GM10847 (cell line): ENCODE measurements around the gene FRAT1.
A peak's percentile ranks its signal among the peaks of the same experiment; 100 is the strongest.

Source experiments
- POLR2A ChIP-seq: IDR thresholded peaks from 2 replicates; pipeline ENCODE4 v1.6.1; 2011; ENCODE audit not compliant: insufficient read length; ENCODE audit errors: extremely low read depth

Gene FRAT1, protein sequence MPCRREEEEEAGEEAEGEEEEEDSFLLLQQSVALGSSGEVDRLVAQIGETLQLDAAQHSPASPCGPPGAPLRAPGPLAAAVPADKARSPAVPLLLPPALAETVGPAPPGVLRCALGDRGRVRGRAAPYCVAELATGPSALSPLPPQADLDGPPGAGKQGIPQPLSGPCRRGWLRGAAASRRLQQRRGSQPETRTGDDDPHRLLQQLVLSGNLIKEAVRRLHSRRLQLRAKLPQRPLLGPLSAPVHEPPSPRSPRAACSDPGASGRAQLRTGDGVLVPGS

DNA sequence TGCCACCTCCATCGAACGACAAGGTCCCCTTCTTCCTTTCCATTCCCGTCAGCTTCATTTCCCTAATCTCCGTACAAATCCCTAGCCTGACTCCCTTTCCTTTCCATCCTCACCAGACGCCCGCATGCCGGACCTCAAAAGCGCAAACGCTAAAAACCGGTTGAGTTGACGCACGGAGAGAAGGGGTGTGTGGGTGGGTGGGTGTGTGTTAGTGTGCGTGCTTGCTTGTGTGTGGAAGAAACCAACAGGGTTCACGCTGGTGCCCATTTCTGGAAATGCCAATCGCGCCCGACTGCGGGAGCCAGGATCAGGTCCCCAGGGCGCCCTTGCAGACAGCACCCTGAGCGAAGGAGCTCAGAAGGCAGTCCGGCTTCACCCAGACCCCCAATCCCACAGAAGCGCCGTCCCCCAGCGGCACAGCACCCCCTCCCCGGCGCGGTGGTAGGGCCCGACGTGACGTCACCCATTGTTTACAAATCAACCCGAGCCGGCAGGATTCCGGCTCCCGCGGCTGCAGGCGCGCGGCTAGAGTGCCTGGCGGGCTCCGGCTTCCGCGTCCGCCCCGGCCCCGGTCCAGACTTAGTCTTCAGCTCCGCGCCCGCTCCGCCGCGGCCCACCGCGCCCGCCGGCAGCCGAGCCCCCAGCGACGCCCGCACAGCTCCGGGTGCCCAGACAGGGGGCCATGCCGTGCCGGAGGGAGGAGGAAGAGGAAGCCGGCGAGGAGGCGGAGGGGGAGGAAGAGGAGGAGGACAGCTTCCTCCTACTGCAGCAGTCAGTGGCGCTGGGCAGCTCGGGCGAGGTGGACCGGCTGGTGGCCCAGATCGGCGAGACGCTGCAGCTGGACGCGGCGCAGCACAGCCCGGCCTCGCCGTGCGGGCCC, at the start of gene FRAT1:
FRAT1 (plus strand) TSS at position 500 of the 880 bp plus-strand sequence; CDS start at position 683, 183 bp downstream.
- peak; percentile 38 for TF ChIP-seq POLR2A

DNA sequence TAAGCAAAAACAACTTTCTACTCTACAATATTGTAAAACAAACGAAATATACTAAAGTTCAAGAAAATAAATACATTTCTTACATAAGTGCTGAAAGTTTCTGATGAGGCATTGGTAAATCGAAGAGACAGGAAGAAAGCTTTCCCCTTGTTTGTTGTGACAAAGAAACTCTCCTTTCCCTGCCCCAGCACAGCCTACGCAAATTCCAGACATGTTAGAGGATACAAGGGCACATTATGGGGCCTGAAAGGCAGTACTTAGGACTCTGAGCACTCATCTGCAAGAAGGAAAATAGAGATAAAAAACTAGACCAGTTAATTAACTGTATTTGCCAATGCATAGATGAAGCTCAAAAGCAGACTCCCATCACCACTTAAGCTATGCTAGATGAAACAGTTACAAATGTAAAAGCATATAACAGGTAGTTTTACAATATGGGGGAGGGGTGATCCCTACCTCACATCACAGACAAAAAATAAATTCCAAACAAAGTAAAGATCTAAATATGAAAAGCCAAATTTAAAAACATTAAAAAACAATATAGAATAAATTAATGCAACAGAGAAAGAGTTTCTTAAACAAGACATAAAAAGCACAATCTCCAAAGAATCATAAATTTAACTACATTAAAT, 48.4 kb upstream of the FRAT1 start:
- TF ChIP-seq POLR2A = no peak

DNA sequence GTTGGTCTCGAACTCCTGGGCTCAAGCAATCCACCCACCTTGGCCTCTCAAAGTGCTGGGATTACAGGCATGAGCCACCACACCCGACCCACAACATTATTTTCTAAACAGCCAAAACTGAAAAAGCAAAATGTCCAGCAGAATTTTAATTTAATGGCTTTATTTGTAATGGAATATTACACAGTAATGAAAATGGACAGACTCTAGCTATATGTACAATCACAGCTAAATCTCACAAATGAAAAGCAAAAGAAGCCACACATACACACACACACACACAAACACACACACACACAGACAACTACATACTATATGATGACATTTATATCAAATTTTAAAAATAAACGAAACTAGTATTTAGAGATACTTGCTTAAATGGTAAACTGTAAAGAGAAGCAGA, 45.4 kb upstream of the FRAT1 start:
- no peak for TF ChIP-seq POLR2A

DNA sequence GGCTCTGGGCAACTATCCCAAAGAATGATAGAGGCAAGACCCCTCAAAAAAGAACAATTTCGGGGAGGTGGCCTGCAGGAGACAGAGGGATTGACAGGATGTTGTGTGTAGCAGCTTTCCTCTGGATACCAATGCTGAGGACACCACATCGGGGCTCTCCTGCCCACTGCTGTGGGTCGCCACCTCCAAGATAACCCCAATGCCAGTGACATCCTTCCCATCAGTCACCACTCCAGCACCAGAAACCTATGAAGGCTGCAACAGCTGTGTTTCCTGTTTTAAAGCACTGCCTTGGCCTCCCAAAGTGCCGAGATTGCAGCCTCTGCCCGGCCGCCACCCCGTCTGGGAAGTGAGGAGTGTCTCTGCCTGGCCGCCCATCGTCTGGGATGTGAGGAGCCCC, 44.2 kb upstream of the FRAT1 start:
- TF ChIP-seq POLR2A = no peak

DNA sequence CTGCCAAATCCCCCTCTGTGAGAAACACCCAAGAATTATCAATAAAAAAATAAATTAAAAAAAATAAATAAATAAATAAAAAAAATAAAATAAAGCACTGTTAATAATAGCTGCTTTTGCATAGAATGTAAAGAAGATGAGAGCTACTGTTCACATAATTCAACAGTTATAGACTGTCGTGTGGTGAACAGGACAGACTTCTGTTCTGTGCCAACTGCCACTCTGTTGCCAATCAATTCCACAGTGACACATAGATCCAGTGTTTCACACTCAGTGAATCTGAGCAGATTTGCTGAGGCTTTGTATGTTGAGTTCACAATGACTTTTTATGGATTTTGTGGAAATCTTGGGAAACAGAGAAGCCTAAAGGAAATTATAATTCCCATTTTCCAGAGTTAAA, 41.5 kb upstream of the FRAT1 start:
- TF ChIP-seq POLR2A = no peak

DNA sequence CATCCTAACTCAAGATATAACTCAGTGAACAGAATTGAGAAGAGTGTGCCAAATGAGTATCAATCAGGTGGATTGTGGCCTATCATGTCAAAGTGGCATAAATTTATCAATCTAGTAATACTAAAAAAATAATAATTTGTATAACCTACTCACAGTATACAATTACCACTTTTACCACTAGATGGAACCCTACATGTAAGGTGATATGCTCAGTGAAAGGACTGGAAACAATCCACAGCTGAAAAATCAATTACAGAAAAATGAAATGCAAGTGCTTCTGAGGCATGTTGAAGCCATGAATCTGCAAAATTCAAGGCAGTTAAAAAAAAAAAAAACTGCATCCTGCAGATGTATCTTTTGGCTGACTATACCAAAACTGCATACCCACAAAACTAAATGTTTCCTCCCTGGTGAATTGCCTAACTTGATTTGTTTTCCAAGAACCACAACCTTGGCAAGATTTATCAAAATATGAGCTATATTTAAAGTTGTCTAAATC, 40.5 kb upstream of the FRAT1 start:
- TF ChIP-seq POLR2A = no peak

DNA sequence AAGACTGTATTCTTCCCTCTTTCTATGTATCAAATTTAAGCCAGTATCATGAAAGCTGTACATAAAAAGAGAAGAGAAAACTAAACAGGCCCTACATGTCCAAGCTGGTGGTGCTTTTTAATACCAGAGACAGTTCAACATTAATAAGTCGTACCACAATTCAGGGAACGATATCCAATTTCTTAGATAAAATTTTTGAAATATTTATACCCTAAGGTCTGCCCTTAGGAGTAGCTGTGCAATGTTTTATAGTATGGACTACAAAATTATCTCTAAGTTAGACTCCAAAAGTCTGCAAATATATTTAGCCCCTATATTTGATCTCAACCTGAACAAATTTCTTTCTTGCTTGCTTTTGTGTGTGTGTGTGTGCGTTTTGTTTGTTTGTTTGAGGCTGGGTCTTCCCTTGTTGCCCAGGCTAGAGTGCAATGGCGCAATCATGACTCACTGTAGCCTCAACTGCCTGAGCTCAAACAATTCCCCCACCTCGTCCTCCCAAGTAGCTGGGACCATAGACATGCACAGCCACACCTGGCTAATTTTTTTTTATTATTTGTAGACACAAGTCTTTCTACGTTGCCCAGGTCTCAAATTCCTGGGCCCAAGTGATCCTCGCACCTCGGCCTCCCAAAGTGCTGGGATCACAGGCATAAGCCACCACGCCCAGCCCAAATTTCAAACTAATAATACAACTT, 39.8 kb upstream of the FRAT1 start:
- no peak for TF ChIP-seq POLR2A

DNA sequence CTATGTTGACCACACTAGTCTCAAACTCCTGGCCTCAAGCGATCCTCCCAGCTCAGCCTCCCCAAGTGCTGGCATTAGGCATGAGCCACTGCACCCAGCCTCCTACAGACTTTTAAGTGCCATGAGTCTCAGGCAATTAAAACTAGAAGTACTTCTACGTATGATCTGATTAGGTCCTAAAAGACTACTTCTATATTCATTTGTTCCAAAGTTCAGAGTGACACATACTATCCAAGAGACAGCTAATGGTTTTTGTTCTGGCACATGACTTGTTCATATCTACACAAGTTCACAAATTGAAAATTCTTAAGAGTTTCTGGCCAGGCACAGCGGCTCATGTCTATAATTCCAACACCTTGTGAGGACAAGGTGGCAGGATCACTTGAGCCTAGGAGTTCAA, 38.3 kb upstream of the FRAT1 start:
- no peak for TF ChIP-seq POLR2A

DNA sequence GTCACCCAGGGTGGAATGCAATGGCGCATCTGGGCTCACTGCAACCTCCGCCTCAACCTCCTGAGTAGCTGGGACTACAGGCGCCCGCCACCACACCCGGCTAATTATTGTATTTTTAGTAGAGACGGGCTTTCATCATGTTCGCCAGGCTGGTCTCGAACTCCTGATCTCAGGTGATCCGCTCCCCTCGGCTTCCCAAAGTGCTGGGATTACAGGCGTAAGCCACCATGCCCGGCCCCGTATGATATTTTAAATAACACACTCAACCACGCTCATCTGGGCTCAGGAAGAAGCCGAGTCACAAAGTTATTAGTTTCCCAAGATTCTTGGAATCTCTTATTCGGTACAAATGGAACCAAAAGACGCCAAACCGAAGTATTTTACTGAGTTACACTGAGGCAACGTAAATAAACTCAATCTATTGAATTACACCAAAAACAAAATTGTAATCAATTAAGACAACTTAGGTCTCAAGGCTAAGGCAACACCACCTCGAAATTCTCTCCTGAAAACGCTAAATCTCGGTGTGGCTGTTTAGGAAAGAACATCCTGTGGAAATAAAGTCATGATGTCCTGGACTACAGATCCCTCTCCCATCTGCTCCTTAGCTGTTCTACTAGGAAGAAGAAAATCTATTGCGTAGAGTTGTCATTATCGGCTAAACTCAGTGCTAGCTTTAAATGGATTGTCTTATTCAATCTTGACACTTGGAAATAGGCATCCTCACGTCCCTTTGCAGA, 27.5 kb upstream of the FRAT1 start:
- TF ChIP-seq POLR2A = no peak

DNA sequence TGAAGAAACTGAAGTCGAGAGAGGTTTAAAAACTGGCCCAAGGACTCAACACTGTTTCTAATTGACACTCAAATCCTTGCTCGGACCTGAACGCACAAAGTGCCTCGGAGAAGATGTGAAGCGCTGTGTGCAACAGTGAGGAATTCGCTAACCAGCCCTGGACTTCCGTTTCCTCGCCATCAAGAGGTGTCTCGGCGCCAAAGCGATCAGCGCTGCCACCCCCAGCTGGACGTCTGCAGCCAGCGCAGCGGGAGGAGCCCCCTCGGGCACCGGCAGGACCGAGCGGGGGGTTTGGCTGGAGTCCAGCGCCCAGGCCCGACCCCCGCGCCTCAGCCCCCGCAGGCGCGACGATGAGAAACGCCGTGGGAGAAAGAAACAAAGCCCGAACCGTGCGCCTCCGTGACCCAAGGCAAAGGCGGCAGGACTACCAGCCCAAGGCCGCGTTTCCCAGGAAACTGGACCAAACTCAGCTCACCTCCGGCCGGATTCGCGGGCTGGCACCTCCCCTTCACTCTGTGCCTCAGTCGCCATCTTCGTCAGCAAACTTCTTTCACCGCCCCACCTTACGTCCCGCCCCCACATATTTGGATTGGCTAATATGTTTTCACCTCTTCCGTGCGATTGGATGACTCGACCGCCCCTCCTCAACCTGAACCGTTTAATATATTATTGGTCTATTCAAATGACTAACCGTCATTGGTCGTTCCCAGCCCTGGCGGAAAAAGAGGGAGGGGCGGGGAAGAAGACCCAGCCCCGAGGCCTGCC, 26.8 kb upstream of the FRAT1 start, which contains the start of gene ARHGAP19:
ARHGAP19 (minus strand) TSS at position 541 of the 765 bp plus-strand sequence; CDS start at position 531, 10 bp downstream.
- TF ChIP-seq POLR2A = peak; percentile 55

DNA sequence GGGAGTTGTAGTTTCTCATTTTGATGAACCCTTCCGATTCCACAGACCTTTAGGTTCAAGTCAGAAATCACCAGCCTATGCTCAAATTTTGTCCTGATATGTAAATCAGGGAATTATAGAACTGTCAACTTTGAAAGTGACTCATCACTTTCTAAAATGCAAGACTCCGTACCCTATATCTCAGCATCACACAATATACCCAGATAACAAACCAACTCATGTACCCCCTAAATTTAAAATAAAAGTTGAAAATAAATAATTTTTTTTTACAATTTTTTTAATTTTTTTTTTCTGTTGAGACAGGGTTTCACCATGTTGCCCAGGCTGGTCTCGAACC, 26.2 kb upstream of the FRAT1 start:
- no peak for TF ChIP-seq POLR2A

DNA sequence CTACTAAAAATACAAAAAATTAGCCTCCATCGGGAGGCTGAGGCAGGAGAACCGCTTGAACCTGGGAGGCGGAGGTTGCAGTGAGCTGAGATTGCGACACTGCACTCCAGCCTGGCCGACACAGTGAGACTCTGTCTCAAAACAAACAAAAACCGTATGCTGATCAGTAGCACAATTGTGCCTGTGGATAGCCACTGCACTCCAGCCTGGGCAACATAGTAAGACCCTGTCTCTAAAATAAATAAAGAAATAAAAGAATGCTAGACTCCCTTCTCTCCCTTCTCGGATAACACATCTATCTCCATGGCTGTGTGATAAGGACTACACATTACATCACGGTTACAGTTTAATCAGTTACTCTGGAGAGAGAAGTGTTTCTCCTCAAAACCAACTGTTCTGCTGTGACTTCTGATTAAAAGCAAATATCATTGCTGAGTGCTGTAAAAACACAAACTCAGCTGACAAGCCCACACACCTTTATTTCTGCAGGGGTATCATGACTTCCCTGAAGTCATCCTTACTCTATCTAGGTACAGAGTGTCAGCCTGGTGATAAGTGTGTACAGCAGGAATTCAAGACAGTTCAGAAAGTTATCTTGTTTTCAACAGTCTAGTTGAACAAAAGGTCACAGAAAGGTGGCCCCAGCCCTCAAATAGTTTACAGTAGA, 21.4 kb upstream of the FRAT1 start:
- no peak for TF ChIP-seq POLR2A

DNA sequence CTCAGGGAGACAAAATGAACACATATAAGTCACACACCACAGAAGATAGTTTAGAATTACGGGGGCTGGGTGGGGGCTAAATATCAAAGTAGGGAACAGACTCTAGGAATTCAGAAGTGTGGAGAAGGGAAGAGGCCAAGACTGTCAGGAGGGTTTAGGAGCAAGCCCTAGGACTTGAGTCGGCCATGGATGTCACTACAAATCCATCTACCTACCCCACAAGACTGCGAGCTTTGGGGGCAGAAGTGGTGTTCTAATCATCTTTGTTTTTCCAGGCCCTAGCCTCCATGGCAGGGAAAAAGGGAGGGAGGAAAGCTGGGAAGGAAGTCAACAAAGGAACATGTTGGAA, 20.9 kb upstream of the FRAT1 start:
- no peak for TF ChIP-seq POLR2A

DNA sequence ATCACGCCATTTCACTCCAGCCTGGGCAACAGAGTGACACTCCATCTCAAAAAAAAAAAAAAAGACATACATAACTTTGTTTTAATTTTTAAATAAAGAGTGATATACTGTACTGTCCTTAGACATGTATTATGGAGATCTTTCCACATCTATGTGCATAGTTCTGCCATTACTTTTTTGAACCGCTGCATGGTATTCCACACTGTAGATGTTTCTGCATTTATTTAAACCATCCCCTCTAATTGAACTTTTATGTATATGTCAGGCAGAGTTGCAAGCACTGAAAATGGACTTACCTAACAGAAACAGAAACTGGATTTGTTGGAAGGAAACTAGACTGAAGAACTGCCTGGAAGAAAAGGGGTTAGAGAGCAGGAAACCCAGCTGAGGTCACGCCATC, 18.1 kb upstream of the FRAT1 start:
- TF ChIP-seq POLR2A = no peak
